Stomach (tissue), 9 donors: Measurements from ENCODE around the gene TTN. TPM values are rescaled to one million over a fixed set of nuclear protein-coding genes. Genes with fewer than 3 reads are reported as not detected.

Experiments used
- DNase-seq, 2 donors: peaks; one replicate each; pipeline versions ENCODE4 v3.0.0 to v3.0.0-alpha.2; 2013 to 2019
- H3K27ac ChIP-seq, 5 donors: fragments of 200-600 bp in 4 of 5; sonication (generic) in 4 of 5; one replicate each; pipeline ENCODE4 v1.5.1; 2013 to 2019; ENCODE audit warnings: mild to moderate bottlenecking in 1 of 5, moderate library complexity in 1 of 5
- H3K27me3 ChIP-seq, 3 donors: fragments of 200-600 bp; sonication (generic); one replicate each; pipeline ENCODE4 v1.5.1; 2017 to 2019; ENCODE audit warnings: mixed run types in 1 of 3
- H3K36me3 ChIP-seq, 4 donors: fragments of 200-600 bp; sonication (generic); 1 replicate in 3 of 4; 2 replicates in 1 of 4; pipeline ENCODE4 v1.5.1; 2016 to 2019
- H3K4me1 ChIP-seq, 4 donors: fragments of 200-600 bp; sonication (generic); one replicate each; pipeline ENCODE4 v1.5.1; 2016 to 2019
- H3K4me3 ChIP-seq, 4 donors: fragments of 200-600 bp; sonication (generic) in 3 of 4; one replicate each; pipeline ENCODE4 v1.5.1; 2016 to 2019; ENCODE audit warnings: mild to moderate bottlenecking in 1 of 4
- H3K9me3 ChIP-seq, 4 donors: fragments of 200-600 bp; sonication (generic); one replicate each; pipeline ENCODE4 v1.5.1; 2016 to 2019
- CTCF ChIP-seq, 7 experiments: fragments of 450-650 bp in 4 of 7; fragments of 200-600 bp in 3 of 7; sonication (generic) in 3 of 7; IDR thresholded peaks; one replicate each; pipeline ENCODE4 v1.5.1; 2016 to 2019; ENCODE audit warnings: antibody characterized with exemption in 7 of 7, control low read depth in 2 of 7, mild to moderate bottlenecking in 1 of 7
- EP300 ChIP-seq: sonication (generic); formaldehyde crosslinking; IDR thresholded peaks from one replicate; pipeline ENCODE4 v1.6.1; 2017; ENCODE audit warnings: antibody characterized with exemption
- POLR2A ChIP-seq, 4 donors: fragments of 450-650 bp; IDR thresholded peaks; one replicate each; pipeline ENCODE4 v1.6.1; 2016; ENCODE audit warnings: antibody characterized with exemption in 4 of 4, control low read depth in 2 of 4, mild to moderate bottlenecking in 1 of 4, moderate library complexity in 1 of 4
- POLR2AphosphoS5 ChIP-seq, 3 donors: sonication (generic); formaldehyde crosslinking; IDR thresholded peaks; one replicate each; pipeline ENCODE4 v1.6.1; 2016; ENCODE audit warnings: antibody characterized with exemption in 3 of 3
- WGBS, 5 donors: extraction: QIAGEN DNeasy Blood & Tissue Kit in 3 of 5; methylation state at CpG; one replicate each; pipeline versions ENCODE4 v1.1.5 to v1.1.7; 2013 to 2018; 5-methylcytosine and 5-hydroxymethylcytosine counted together
- intact Hi-C: fragments of 100-400 bp; cut with DNase I; formaldehyde crosslinking; loops from one replicate; pipeline ENCODE4 v1.15.1; 2023; ENCODE audit warnings: low total_unique reads
- polyA plus RNA-seq, 3 donors: library from polyadenylated mRNA; stranded (reverse); fragments of 200-250 nt; gene quantifications; one replicate each; pipeline ENCODE4 v1.2.3, GENCODE V29; 2013
- total RNA-seq, 5 donors: library from RNA; depleted of rRNA; stranded (reverse); fragments of >200 nt; gene quantifications; one replicate each; pipeline versions ENCODE4 v1.1.0 to v1.2.3, GENCODE V29; 2014 to 2016
- donor health status: healthy with polysubstance abuse.
- donor health status: Bipolar disorder and iron deficiency.
- donor health status: healthy.

Gene TTN
- total and polyA plus RNA-seq, 8 donors = 0.03 to 12.8 (median 2.2) TPM

- H3K36me3 ChIP-seq = peaks cover under 1 to 31% (median 24%) of the 10 kb centered on the region in 4 donors
- DNase-seq = no peak
- peaks cover 44 to 56% (median 51%) of the 10 kb centered on the region in 4 donors for H3K4me1 ChIP-seq
- no peak overlapping the region for H3K4me3 ChIP-seq
- H3K9me3 ChIP-seq = no peaks in the 10 kb centered on the region
- intact Hi-C loops = no loop called here
- no peak for TF ChIP-seq CTCF (IDR thresholded peaks at IDR 0.05)
- no peak for TF ChIP-seq POLR2A (IDR thresholded peaks at IDR 0.05)
- no peak for TF ChIP-seq POLR2AphosphoS5 (IDR thresholded peaks at IDR 0.05)
- no peak for TF ChIP-seq EP300
- 47 to 64% (median 52%) methylated on average over 3 of the region's 3 CpGs for WGBS, 5 donors
- H3K27me3 ChIP-seq = no peaks in the 10 kb centered on the region
- H3K27ac ChIP-seq = peak overlapping the region in 2 of 5 donors; percentile 13 to 28
Measured at GRCh38 chr2:178485356-178485755, 321.9 kb downstream of the TTN start.

GRCh38 chr2:178484245-178485041, 322.8 kb downstream of the TTN start:
- 48 to 59% (median 51%) methylated on average over 6 of the region's 6 CpGs for WGBS, 5 donors
- peaks cover 0 to 22% (median 17%) of the 10 kb centered on the region in 4 donors for H3K36me3 ChIP-seq
- no peaks in the 10 kb centered on the region for H3K27me3 ChIP-seq
- H3K4me3 ChIP-seq = no peak overlapping the region
- TF ChIP-seq POLR2A (IDR thresholded peaks at IDR 0.05) (no peak), POLR2AphosphoS5 (IDR thresholded peaks at IDR 0.05) (peak in 1 of 3 donors; percentile 30), CTCF (IDR thresholded peaks at IDR 0.05) (no peak), EP300 (no peak)
- H3K27ac ChIP-seq = peak overlapping the region in 3 of 5 donors; percentile 10 to 28 (median 13)
- no peaks in the 10 kb centered on the region for H3K9me3 ChIP-seq
- peaks cover 53 to 60% (median 57%) of the 10 kb centered on the region in 4 donors for H3K4me1 ChIP-seq
- intact Hi-C loops = no loop called here
- peak; percentile 64 to 71 for DNase-seq

GRCh38 chr2:178482437-178482836, 324.8 kb downstream of the TTN start:
- TF ChIP-seq EP300 (no peak), CTCF (IDR thresholded peaks at IDR 0.05) (no peak), POLR2AphosphoS5 (IDR thresholded peaks at IDR 0.05) (no peak), POLR2A (IDR thresholded peaks at IDR 0.05) (no peak)
- Histone ChIP-seq H3K9me3 (no peaks in the 10 kb centered on the region), H3K36me3 (peaks cover 0 to 16% (median 11%) of the 10 kb centered on the region in 4 donors), H3K27ac (no peak overlapping the region), H3K27me3 (no peaks in the 10 kb centered on the region), H3K4me3 (peak overlapping the region in 2 of 4 donors; percentile 64 to 86), H3K4me1 (peaks cover 61 to 71% (median 64%) of the 10 kb centered on the region in 4 donors)
- 77 to 85% (median 77%) methylated on average over 4 of the region's 4 CpGs for WGBS, 5 donors
- no peak for DNase-seq
- intact Hi-C loops = no loop called here

- Histone ChIP-seq H3K9me3 (no peaks in the 10 kb centered on the region), H3K27ac (peak within 1 kb of the TSS; percentile 92 to 97 (median 95)), H3K36me3 (no peaks in the 10 kb centered on the region), H3K27me3 (no peaks in the 10 kb centered on the region), H3K4me3 (peak within 1 kb of the TSS; percentile 64 to 94 (median 88)), H3K4me1 (peaks cover 58 to 76% (median 68%) of the 10 kb centered on the region in 4 donors)
- TF ChIP-seq CTCF (IDR thresholded peaks at IDR 0.05) (no peak), POLR2AphosphoS5 (IDR thresholded peaks at IDR 0.05) (peak; percentile 67 to 95 (median 90)), EP300 (no peak), POLR2A (IDR thresholded peaks at IDR 0.05) (peak in 1 of 4 donors; percentile 33)
- 0 to 1% (median 0%) methylated on average over 58 to 92 of the region's 92 CpGs for WGBS, 5 donors
- peak; percentile 95 to 98 for DNase-seq
- intact Hi-C loops = no loop called here
Measured at GRCh38 chr2:178480227-178481181, 326.7 kb downstream of the TTN start, which contains the start of gene PLEKHA3. TSS of gene PLEKHA3 (plus strand) at chr2:178480457. CDS start at chr2:178480870, 413 bp downstream.
